Nephron progenitor cell (in vitro differentiated cells): ENCODE results near the gene AP5M1.

Experiments
- DNase-seq: peaks from one replicate; pipeline ENCODE4 v3.0.0; 2021
- H3K27ac Mint-ChIP-seq: 2 replicates; pipeline ENCODE4 v1.8.0; 2021; ENCODE audit warnings: mild to moderate bottlenecking, moderate library complexity, mixed read lengths
- H3K27me3 Mint-ChIP-seq: 2 replicates; pipeline ENCODE4 v1.8.0; 2021; ENCODE audit warnings: mild to moderate bottlenecking, low read depth, mixed read lengths; ENCODE audit not compliant: poor library complexity
- H3K36me3 Mint-ChIP-seq: 2 replicates; pipeline ENCODE4 v1.8.0; 2021; ENCODE audit warnings: low read depth, mixed read lengths
- H3K4me1 Mint-ChIP-seq: 2 replicates; pipeline ENCODE4 v1.8.0; 2021; ENCODE audit warnings: mixed read lengths
- H3K4me3 Mint-ChIP-seq: 2 replicates; pipeline ENCODE4 v1.8.0; 2021; ENCODE audit warnings: mild to moderate bottlenecking, moderate library complexity, mixed read lengths
- H3K9me3 Mint-ChIP-seq: 2 replicates; pipeline ENCODE4 v1.8.0; 2021; ENCODE audit warnings: mild to moderate bottlenecking, moderate library complexity, mixed read lengths
- CTCF ChIP-seq: fragments of 200-600 bp; sonication (generic); IDR thresholded peaks from 2 replicates; pipeline ENCODE4 v1.5.0; 2021; ENCODE audit warnings: antibody characterized with exemption

Gene AP5M1

GRCh38 chr14:57277062-57277461 lies 8.3 kb downstream of the AP5M1 start:
- H3K27ac Mint-ChIP-seq, result no peak overlapping the region
- TF ChIP-seq CTCF, result no peak
- H3K4me1 Mint-ChIP-seq, result no peaks in the 10 kb centered on the region
- no peaks in the 10 kb centered on the region for H3K27me3 Mint-ChIP-seq
- H3K9me3 Mint-ChIP-seq, result no peaks in the 10 kb centered on the region
- DNase-seq, result no peak
- peaks cover 41% of the 10 kb centered on the region for H3K36me3 Mint-ChIP-seq
- H3K4me3 Mint-ChIP-seq, result no peak overlapping the region

GRCh38 chr14:57287745-57288144 lies 19.0 kb downstream of the AP5M1 start:
- no peaks in the 10 kb centered on the region for H3K27me3 Mint-ChIP-seq
- no peaks in the 10 kb centered on the region for H3K9me3 Mint-ChIP-seq
- no peak for DNase-seq

GRCh38 chr14:57290751-57291150 lies 22.0 kb downstream of the AP5M1 start:
- Mint-ChIP-seq H3K9me3 (no peaks in the 10 kb centered on the region), H3K36me3 (peaks cover 6% of the 10 kb centered on the region), H3K27ac (no peak overlapping the region), H3K4me1 (peaks cover 14% of the 10 kb centered on the region), H3K4me3 (no peak overlapping the region), H3K27me3 (no peaks in the 10 kb centered on the region)
- TF ChIP-seq CTCF, result no peak
- no peak for DNase-seq

More at GRCh38 chr14:57287745-57288144, 19.0 kb downstream of the AP5M1 start:
- Mint-ChIP-seq H3K36me3 (peaks cover 20% of the 10 kb centered on the region), H3K27ac (no peak overlapping the region), H3K4me3 (no peak overlapping the region), H3K4me1 (peaks cover 14% of the 10 kb centered on the region)
- TF ChIP-seq CTCF, result no peak

GRCh38 chr14:57291692-57292647 lies 23.2 kb downstream of the AP5M1 start:
- no peaks in the 10 kb centered on the region for H3K9me3 Mint-ChIP-seq
- no peak for TF ChIP-seq CTCF
- H3K27ac Mint-ChIP-seq, result no peak overlapping the region
- no peak for DNase-seq
- H3K4me1 Mint-ChIP-seq, result peaks cover 14% of the 10 kb centered on the region
- no peak overlapping the region for H3K4me3 Mint-ChIP-seq
- H3K27me3 Mint-ChIP-seq, result no peaks in the 10 kb centered on the region
- H3K36me3 Mint-ChIP-seq, result peaks cover 6% of the 10 kb centered on the region

- H3K9me3 Mint-ChIP-seq, result no peaks in the 10 kb centered on the region
- peaks cover 3% of the 10 kb centered on the region for H3K36me3 Mint-ChIP-seq
- TF ChIP-seq CTCF, result peak; percentile 45
- H3K27ac Mint-ChIP-seq, result no peak overlapping the region
- H3K4me3 Mint-ChIP-seq, result no peak overlapping the region
- DNase-seq, result no peak
- peaks cover 14% of the 10 kb centered on the region for H3K4me1 Mint-ChIP-seq
- no peaks in the 10 kb centered on the region for H3K27me3 Mint-ChIP-seq
Measured at GRCh38 chr14:57293866-57294837, 25.4 kb downstream of the AP5M1 start.
